GM18505 (cell line): Measurements from ENCODE around the gene NTMT1.
"Not testable (repeated sequence)": the region's sequence is repeated elsewhere in the genome, so short reads cannot be mapped to it uniquely, and the experiment has no call there.

Experiments
- ATAC-seq: cut with Tn5 transposase; IDR thresholded peaks from one replicate; pipeline ENCODE4 v1.9.1; 2021; ENCODE audit not compliant: unreplicated experiment
- POLR2A ChIP-seq: IDR thresholded peaks from 4 replicates; pipeline ENCODE4 v1.6.1; 2011; ENCODE audit warnings: borderline replicate concordance; ENCODE audit not compliant: insufficient read depth, insufficient read length; ENCODE audit errors: extremely low read depth

The NTMT1 gene

DNA sequence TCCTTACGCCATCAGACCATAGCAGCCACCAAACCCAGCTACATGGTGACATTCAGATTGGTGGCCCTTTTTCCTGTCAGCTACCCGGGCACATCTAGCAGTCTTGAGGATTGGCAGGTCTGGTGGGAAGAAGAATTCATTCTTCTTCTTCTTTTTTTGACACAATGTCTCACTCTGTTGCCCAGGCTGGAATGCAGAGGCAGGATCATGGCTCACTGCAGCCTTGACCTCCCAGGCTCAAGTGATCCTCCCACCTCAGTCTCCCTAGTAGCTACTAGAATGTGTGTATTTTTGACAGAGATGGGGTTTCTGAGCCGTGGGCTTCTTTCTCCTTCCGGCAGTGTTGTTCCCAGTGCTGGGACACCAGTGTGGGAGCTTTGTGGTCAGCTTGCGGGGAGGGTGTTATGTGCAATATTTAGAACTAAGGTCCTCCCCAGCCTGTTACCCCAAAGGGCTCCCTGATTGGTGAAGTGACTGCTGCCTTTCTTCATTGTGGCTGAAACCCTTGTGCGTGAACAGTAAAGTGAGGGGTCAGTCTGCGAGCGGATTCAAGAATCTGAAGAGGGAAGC is 3.4 kb downstream of the NTMT1 start:
- TF ChIP-seq POLR2A, result no peak
- ATAC-seq, result no peak

DNA sequence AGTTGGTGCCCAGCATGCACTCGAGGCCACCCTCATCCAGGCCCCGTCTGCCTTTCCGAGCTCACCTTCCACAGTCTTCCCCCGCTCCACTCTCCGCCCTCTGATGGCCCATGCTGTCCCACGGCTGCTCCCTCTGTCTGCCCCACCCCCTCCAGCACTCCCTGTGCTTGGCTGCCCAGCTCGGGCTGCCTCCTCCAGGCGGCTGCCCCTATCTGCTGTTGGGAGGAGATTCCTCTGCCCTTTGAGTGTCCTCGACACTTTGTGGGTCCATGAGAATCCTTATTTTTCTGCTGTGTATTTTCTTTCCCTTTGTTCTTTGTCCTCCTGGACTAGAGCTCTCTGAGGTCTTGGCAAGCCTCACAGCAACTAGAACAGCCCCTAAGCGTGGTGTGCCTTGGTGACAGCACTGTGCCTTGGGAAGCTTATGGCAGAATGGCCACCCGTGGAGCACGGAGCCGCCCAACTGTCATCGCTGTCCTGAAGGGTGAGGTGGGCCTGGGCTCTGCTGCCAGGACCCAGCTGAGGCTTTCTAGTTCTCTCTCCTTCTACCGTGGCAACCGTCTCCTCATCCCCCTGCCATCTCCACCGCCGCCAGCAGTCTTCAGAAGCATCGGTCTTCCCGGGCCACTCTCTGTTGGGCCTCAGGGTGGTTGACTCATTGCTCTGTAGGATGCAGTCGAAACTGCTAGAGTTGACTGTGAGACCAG is 5.2 kb downstream of the NTMT1 start:
- TF ChIP-seq POLR2A, result no peak
- no peak for ATAC-seq

DNA sequence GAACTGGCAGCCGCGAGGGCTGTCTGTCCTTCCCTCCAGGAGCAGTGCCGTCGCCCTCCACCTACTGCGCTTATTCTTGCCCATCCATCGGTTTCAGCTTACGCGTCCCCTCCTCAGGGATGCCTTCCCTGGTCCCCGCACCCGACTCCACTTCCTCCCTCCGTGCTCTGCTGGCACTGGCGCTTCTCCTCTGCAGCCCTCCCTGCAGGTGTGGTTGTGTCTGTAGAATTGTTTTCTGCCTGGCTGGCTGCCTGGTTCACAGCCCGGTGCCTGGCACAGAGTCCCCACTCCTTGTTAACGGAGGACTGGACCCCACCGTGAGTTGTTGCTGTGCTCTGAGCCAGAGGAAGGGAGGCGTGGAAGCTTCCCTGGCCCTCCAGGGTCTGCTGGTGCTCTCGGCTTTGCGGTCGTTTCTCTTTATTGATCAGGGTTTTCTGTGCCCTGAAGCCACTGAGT is 5.7 kb downstream of the NTMT1 start:
- ATAC-seq, result no peak
- TF ChIP-seq POLR2A, result no peak

DNA sequence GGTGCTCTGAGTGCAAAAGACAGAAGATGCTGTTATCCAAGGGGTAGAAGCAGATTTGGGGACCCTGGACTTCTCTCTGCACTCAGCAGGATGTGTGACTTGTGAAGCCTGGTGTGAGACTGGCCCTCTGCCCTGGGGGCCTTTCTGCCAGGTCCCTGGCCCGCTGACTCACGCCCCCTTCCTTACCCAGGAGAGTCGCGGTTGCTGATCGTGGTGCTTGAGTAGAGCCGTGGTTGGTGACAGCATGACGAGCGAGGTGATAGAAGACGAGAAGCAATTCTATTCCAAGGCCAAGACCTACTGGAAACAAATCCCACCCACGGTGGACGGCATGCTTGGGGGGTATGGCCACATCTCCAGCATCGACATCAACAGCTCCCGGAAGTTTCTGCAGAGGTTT is 6.5 kb downstream of the NTMT1 start:
- no peak for TF ChIP-seq POLR2A
- no peak for ATAC-seq

GRCh38 chr9:129633207-129633606 is 7.2 kb downstream of the NTMT1 start:
- ATAC-seq, result no peak
- no peak for TF ChIP-seq POLR2A

DNA sequence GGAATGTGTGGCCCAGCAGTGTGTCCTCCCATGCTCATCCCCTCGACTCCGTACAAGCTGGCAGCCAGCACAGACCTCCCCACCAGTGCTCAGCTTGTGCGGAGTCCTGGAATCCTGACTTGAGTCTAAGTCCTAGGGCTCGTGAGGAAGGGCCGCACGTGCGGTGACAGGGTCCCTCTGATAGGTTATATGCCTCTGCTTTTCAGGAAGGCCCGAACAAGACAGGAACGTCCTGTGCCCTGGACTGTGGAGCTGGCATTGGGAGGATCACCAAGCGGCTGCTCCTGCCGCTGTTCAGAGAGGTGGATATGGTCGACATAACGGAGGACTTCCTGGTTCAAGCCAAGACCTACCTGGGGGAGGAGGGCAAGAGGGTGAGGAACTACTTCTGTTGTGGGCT is 7.9 kb downstream of the NTMT1 start:
- TF ChIP-seq POLR2A, result no peak
- no peak for ATAC-seq

GRCh38 chr9:129635099-129636065 is 9.4 kb downstream of the NTMT1 start:
- ATAC-seq, result no peak

DNA sequence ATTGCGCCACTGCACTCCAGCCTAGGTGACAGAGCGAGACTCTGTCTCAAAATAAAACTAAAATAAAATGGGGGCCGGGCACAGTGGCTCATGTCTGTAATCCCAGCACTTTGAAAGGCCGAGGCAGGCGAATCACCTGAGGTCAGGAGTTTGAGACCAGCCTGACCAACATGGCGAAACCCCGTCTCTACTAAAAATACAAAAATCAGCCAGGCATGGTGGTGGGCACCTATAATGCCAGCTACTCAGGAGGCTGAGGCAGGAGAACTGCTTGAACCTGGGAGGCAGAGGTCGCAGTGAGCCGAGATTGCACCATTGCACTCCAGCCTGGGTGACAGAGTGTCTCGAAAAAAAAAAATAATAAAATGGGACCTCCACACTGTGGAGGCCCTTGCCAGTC is 10.4 kb downstream of the NTMT1 start:
- not testable (repeated sequence) for ATAC-seq

More at GRCh38 chr9:129635099-129636065, 9.4 kb downstream of the NTMT1 start:
- TF ChIP-seq POLR2A, result peak; percentile 11

DNA sequence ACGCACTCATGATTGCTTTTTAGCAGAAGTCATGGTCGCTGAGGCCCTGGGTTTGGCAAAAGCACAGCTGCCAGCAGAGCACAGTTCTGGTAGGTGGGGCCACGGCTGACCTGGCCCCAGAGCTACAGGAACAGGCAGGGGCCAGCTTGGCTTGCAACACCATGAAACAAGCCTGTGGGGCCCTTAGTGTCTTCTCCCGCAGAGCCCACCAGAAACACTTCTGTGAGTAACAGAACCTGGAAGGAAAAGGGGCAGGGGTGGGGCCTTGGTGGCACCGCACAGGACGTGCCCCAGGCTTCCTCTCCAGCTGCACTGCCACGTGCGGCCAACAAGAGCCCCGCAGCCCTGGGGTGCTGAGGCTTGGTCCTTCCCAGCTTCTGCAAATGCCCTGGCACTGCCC is 11.1 kb downstream of the NTMT1 start:
- ATAC-seq, result no peak
- no peak for TF ChIP-seq POLR2A

DNA sequence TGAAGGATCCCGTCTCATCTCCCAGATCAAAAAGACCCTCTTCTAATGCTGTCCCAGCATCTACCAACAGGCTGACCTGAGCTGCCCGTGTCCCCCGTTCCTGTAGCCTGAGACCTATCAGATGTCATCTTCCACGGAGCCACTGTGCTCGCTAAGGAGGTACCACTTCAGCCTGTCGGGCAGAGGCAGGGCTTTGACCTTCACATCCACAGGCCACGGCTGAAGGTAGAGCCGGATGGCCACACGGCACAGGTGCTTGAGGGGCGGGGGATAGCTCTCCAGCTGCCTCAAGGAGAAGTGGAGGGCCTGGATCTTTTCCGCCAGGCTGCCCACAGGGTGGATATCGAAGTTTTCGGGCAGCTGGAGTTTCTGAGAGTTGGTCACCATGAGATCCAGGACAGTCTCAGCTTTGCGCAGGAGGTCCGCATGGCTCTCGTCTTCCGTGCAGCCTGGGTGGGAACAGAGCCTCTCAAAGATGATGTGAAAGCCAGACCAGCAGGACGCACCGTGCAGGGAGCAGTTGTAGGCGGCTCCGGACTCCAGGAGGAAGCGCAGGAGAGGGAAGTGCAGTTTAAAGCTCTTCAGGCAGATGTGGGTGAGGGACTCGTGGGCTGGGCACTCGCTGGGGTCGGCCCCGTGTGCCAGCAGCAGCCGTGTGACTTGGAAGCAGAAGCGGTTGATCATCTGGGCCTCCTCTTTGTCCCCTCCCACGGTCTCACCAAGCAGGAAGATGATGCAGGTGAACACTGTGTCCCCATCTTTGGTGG is 11.9 kb downstream of the NTMT1 start:
- no peak for ATAC-seq
- peak; percentile 7 for TF ChIP-seq POLR2A

DNA sequence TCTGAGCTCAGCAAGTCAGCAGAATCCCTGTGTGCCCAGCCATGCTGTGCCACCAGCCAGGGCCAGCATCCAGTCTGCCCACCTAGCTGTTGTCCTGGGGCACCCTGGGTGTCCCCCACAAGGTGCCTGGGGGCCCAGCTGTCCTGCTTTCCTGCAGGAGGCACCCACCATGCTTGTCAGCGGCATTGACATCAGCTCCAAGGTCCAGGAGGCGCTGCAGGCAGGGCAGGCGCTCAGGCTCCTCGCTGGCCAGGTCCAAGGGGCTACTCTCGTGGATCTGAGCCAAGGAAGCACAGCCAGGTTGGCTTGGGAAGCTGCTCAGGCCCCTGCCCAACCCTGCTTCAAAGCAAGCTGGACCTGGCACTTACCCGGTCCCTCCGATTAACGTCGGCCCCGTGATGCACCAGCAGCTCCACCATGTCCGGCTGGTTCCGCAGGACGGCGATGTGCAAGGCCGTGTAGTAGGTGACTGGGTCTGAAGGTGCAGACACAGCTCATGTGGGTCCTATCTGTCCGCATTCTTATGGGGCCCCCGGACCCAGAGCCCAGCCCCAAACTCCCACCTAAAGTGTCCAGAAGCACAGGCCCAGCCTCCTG is 13.2 kb downstream of the NTMT1 start:
- no peak for TF ChIP-seq POLR2A
- no peak for ATAC-seq

GRCh38 chr9:129639756-129640085 is 13.8 kb downstream of the NTMT1 start:
- no peak for ATAC-seq
- no peak for TF ChIP-seq POLR2A
